ENCODE results near the gene MKNK1.

MKNK1 gene

DNA sequence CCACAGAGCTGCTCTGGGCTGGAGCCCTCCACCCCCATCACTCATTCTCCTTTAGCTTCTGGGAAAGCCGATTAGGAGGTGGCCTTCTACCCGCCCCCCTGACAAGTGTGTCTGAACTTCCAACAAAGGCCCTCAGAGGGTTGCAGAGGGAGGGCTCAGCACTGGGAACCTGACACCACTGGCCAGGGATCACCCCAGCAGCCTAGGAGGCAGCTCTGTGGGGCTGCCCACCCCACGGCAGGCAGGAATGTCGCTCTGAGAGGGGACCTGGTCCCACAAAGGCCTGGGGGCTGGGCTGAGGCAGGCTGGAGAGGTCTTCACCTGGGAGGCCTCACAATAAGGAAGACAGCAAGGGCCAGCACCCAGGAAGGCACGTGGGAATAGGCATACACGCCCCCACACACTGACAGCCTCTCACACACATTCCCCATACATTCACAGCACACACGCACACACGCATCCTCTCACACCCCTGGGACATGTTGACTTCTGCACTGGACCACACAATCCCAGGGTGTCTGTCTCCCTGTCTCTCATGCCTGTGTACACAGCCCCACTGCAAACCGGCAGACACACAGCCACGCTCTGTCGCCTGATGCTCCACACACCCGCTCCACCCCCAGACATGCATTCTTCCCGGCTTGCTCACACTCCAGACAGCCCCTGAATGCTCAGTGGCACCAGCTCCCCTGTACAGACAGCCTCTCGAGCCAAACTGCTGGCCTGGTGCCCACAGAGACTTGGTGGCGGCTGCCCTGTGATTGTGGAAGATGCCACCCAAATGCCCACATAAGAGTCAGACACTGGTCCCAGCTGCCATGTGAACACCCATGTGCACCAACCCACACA is 83.8 kb downstream of the MKNK1 start:
- no peak for DNase-seq

DNA sequence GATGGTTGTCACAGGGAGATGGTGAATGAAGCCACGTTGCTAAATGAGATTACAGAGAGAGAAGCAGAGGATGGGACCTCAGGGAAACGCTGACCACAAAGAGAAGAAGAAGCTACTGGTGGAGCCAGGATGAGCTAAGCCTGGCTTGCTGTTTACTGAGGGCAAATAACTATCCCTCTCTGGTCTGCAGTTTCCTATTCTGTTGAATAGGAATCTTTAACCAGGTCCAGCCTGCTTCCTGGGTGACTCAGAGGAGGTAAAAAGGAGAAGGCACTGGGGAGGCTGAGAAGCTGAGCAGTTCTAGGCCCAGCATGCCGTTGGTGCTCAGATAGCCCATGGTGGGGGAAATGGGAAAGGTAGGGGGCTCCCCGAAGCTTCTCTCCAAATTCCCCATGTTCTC is 84.9 kb downstream of the MKNK1 start:
- no peak for DNase-seq

DNA sequence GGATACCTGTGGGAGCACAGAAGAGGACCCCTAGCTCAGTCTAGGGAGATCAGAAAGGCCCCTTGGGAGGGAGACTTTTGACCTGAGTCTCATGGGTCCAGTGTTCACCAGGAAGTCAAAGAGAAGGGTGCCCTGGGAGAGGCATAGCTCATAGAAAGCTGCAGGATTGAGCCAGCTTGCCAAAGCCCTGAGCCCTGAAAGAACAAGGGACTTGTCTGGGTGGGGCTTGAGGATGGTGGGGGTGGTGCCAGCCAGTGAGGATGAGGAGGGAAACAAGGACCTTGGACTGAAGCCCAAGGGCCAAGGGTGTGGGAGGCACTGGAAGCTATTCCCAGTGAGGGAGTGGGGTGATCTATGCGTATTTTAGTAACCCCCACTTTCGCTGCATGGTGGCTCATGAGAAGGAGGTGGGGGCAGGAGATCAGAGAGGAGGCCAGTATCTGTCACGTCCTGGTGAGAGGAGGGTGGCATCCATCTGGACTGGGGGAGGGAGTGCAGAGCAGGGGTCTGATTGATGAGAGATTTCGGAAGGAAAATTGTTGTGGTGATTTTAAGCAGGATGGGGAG is 86.1 kb downstream of the MKNK1 start:
- DNase-seq = no peak

DNA sequence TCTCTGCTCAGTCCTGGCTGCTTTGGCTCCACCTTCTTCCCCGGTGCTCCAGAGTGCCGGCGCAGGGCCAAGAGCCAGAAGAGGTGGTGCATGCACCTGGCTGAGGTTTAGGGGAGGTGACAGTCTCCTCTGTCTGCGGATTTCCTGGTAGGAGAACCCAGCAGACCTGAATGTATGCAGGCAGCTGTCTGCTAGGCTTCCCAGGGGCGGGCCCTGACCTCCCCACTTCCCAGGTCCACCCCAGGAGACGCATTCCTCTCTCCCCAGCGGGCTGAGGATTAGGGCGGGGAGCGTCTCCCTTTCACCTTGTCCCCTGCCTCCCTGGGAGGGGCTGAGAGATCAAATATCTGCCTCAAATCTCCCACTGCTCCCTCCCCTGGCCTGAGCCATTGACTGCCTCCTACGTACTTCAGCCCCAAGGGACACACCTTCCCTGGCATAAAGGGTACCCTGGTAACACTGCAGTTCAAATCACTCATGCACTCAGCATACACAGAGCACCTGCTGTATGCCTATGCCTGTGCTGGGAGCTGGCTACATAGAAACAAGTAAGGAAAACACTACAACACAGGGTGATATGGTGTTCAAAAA is 87.0 kb downstream of the MKNK1 start:
- no peak for DNase-seq

- no peak for DNase-seq
Observed at GRCh38 chr1:46516200-46516950, 87.7 kb downstream of the MKNK1 start.

GRCh38 chr1:46515576-46515975 is 88.5 kb downstream of the MKNK1 start:
- no peak for DNase-seq

- DNase-seq = no peak
Observed at GRCh38 chr1:46513536-46513935, 90.5 kb downstream of the MKNK1 start.

GRCh38 chr1:46512792-46513190 is 91.3 kb downstream of the MKNK1 start:
- DNase-seq = no peak

DNA sequence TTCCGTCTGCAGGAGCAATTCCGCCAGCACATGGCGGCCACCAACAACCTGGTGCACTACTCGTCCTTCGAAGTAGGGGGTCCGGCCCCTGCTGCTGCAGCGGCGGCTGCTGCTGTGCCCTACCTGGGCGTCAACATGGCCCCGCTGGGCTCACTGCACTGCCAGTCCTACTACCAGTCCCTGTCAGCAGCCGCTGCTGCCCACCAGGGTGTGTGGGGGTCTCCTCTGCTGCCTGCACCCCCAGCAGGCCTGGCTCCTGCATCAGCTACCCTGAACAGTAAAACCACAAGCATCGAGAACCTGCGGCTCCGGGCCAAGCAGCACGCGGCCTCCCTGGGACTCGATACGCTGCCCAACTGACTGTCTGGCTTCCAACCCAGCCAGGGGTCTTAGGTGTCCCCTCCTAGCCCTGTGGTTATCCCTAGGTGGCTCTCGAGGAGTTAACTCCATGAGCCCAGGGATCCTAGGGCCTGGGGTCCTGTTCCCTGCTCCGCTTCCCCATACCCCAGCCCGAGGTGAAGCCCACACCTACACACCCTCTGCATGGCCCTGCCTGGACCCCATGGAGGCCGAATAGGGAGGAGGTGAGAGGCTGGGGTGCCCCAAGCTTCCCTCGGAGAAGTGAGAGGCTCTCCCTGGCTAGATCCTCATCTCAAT is 91.8 kb downstream of the MKNK1 start:
- no peak for DNase-seq

- DNase-seq = no peak
Observed at GRCh38 chr1:46510998-46511365, 93.1 kb downstream of the MKNK1 start.

GRCh38 chr1:46510341-46510997 is 93.6 kb downstream of the MKNK1 start:
- no peak for DNase-seq

- no peak for DNase-seq
Observed at GRCh38 chr1:46508757-46509156, 95.3 kb downstream of the MKNK1 start.

Measured in activated T-cell treated with anti-CD3 and anti-CD28 coated beads, Interleukin-2, amount 50 U/mL, for 48 hours (primary cell).